Measurements from ENCODE around the gene ZNF615.
A peak's percentile ranks its signal among the peaks of the same experiment; 100 is the strongest.
"Not testable (repeated sequence)": the region's sequence is repeated elsewhere in the genome, so short reads cannot be mapped to it uniquely, and the experiment has no call there.

The ZNF615 gene

DNA sequence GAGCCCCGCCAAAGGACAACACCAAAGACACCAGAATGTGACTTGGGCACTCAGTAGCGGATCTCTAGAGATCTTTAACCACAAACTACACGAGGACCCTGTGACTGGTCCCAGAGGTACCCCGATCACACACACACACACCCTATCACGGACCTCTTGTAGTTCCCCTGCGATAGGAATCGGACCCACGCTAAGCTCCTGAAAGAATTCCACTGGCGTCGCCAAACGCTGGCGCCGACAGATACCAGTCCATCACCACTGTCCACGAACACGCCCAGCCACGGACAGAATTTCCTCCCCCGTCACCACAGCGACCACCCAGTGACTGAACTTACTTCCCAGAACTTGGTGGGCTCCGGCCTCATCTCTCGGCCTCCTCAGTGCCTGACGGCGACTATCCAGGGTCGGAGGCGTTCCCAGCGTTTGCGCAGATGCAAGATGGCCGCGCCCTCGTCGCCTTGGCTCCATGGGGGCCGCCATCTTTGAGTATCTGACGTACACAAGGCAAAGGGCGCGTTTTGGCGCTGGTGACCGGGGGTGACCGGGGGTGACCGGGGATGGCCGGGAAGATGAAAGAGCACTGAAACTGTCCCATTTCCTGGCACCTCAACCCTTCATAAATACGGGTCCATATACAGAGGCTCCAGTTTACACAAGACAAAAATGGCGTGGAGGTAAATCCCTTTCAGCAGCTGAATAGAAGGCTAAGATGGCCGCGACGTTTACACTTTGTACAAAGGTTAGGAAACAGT, at the start of gene ZNF615:
Gene ZNF615 (minus strand): TSS at position 406 of the 752 bp plus-strand sequence. CDS start 4,500 bp downstream, outside the sequence.
- DNase-seq (ENCODE audit: low spot score): peak; percentile 94

DNA sequence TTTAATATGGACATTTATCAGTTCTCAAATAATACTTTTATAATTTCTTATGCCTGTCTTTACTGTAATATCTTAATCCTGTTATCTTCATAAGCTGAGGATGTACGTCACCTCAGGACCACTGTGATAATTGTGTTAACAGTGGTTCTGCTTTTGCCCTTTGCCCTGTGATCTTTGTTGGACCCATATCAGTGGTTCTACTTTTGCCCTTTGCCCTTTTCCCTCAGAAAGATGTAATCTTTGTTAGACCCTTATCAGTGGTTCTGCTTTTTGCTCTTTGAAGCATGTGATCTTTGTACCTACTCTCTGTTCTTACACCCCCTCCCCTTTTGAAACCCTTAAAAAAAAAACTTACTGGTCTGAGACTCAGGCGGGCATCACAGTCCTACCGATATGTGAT, 48.5 kb upstream of the ZNF615 start:
- not testable (repeated sequence) for DNase-seq (ENCODE audit: low spot score)

DNA sequence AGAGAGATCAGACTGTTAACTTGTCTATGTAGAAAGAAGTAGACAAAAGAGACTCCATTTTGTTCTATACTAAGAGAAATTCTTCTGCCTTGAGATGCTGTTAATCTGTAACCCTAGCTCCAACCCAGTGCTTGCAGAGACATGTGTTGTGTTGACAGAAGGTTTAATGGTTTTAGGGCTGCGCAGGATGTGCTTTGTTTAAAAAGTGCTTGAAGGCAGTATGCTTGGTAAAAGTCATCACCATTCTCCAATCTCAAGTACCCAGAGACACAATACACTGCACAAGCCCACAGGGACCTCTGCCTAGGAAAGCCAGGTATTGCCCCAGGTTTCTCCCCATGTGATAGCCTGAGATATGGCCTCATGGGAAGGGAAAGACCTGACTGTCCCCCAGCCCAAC, 43.7 kb upstream of the ZNF615 start:
- not testable (repeated sequence) for DNase-seq (ENCODE audit: low spot score)

DNA sequence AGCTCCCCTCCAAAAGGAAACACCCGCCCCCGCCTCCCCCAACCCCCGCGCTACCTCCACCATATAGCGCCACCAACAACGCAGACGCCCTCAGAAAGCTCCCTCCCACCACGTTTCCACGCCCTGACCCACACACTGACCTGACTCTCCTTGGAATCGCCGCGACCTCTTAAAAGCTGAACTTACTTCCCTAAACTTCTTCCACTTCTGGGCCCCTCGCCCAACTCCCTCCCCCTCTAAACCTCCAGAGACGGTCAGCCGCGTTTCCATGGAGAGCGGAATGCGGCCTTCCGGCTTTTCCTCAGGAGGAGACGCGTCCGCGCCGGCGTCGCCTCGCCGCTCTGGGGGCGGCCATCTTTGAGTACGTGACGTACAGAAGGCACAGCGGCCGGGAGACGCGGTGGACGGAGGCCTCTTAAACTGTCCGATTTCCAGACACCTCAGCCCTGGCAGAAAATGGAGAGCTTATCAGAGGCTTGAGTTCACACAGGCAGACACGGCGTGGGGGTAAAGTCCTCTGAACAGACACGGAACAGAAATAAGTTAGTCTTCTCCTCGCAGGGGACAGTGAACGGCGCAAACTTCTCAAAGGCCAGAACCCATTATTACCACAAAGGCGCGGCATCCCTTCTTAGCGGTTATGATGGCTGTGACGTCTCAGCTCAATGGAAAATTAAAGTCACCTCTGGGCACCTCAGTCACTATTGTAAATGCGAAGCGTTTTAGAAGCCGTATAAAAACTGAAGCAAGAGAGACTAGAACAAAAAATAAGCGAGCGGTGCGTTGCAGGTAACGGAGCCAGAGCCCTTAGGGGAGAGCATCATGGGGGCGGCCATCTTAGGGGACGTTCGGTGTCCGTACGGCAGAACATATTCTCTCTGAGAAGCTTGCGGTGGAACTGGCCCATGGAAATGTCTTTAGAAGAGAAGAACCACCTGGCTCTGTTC, 40.8 kb upstream of the ZNF615 start, which contains the start of gene ZNF432:
Gene ZNF432 (minus strand): TSS at position 284 of the 947 bp plus-strand sequence. CDS start 1,970 bp downstream, outside the sequence.
- DNase-seq (ENCODE audit: low spot score): peak; percentile 95

- no peak for DNase-seq (ENCODE audit: low spot score)
Measured at GRCh38 chr19:52039169-52039568, 31.2 kb upstream of the ZNF615 start.

GRCh38 chr19:52034051-52034728, 26.2 kb upstream of the ZNF615 start:
- no peak for DNase-seq (ENCODE audit: low spot score)

DNA sequence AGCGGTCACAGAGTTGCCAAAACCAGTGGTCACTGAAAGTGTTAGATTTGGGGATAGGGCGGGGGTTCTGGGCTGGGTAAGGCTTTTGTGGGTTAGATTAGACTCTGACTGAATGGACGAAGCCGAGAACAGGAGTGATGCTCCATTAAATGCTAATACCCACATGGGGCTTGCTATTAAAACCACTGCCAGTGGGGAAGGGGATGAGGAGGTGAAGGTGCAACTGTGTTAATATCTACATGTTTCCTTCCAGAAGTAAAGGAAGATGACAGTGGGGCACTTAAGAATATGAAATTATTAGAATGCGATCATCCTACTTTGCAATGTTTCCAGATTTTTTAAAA, 20.7 kb upstream of the ZNF615 start:
- no peak for DNase-seq (ENCODE audit: low spot score)

DNA sequence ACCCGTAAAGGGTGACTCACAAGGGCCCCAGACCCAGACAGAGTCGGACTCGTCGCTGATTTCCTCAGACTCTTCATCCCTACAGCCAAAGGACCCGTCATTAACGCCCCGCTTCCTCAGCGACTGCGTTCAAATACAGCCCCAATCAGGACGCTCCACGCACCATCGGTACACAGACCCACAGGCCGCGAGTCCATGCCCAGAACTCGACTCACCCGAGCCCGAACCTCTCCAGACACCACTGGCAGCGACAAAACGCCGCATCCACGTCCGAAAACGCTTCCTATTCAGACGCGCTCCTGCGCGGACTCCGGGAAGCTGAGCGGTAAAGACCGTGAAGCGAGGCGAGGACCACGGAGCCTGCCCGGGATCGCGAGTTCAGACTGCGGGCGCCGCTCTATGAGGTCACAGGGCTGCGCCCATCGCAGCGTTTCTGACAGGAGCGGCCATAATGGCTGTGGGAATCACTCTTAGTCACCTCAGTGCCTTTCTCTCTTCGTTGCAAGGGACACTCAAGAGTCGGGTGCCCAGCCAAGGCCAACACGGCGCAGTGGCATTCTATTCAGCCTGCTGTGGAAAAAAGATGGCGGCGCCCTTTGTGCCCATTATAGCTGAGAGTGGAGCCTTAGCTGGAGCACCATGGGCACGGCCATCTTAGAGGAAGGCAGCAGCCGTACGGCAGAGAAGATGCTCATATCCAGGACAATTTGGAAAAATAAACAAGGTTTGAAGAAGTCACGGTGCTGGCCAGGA, 20.2 kb upstream of the ZNF615 start, which contains the start of gene ZNF614:
Gene ZNF614 (minus strand): TSS at position 353 of the 753 bp plus-strand sequence. CDS start 2,634 bp downstream, outside the sequence.
- DNase-seq (ENCODE audit: low spot score): peak; percentile 91

DNA sequence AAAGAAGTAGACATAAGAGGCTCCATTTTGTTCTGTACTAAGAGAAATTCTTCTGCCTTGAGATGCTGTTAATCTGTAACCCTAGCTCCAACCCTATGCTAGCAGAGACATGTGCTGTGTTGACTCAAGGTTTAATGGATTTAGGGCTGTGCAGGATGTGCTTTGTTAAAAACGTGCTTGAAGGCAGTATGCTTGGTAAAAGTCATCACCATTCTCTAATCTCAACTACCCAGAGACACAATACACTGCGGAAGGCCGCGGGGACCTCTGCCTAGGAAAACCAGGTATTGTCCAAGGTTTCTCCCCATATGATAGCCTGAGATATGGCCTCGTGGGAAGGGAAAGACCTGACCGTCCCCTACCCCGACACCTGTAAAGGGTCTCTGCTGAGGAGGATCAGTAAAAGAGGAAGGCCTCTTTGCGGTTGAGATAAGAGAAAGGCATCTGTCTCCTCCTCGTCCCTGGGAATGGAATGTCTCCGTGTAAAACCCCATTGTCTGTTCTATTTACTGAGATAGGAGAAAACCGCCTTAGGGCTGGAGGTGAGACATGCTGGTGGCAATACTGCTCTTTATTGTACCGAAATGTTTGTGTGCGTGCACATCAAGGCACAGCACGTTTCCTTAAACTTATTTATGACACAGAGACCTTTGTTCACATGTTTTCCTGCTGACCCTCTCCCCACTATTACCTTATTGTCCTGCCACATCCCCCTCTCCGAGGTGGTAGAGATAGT, 18.4 kb upstream of the ZNF615 start:
- DNase-seq (ENCODE audit: low spot score): not testable (repeated sequence)

- DNase-seq (ENCODE audit: low spot score): not testable (repeated sequence)
Measured at GRCh38 chr19:52024478-52024877, 16.5 kb upstream of the ZNF615 start.

GRCh38 chr19:52022193-52022592, 14.2 kb upstream of the ZNF615 start:
- no peak for DNase-seq (ENCODE audit: low spot score)

GRCh38 chr19:52020506-52020905, 12.5 kb upstream of the ZNF615 start:
- DNase-seq (ENCODE audit: low spot score): no peak

DNA sequence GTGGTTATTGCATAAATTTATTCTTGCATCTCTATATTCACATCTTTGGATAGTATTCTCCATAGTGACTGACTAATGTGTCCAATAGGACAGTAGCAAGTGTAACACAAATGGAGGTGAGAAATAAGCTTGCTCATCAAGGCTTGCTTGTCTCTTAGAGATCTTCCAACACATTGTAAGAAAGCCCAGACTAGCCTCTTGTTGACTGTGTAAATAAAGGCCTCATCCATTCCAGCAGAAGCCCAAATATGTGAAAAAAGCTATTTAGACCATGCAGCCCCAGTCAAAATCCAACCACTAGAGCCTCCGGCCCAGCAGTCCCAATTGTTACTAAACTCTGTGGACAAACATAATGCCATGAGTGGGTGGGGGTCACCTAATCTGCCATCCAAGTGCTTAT, 2.7 kb upstream of the ZNF615 start:
- no peak for DNase-seq (ENCODE audit: low spot score)

GRCh38 chr19:52007451-52007805, 583 bp downstream of the ZNF615 start:
- peak; percentile 58 for DNase-seq (ENCODE audit: low spot score)

GRCh38 chr19:51994048-51994644, 13.9 kb downstream of the ZNF615 start:
- DNase-seq (ENCODE audit: low spot score): no peak

DNA sequence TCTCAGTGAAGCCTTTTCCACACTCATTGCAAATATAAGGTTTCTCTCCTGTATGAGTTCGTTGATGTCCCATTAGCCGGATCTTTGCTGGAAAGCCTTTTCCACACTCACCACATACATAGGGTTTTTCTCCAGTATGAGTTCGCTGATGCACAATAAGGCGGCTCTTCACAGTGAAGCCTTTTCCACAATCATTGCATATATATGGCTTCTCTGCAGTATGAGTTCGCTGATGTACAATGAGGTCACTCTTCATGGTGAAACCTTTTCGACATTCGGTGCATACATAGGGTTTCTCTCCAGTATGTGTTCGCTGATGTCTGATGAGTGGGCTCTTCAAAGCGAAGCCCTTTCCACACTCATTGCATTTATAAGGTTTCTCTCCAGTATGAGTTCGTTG, 14.6 kb downstream of the ZNF615 start:
- no peak for DNase-seq (ENCODE audit: low spot score)

- peak; percentile 77 for DNase-seq (ENCODE audit: low spot score)
Measured at GRCh38 chr19:51986309-51987291, 21.4 kb downstream of the ZNF615 start, which contains the start of gene ZNF350. ZNF350 (minus strand) TSS chr19:51986840; CDS start chr19:51974360, 12,480 bp downstream.

DNA sequence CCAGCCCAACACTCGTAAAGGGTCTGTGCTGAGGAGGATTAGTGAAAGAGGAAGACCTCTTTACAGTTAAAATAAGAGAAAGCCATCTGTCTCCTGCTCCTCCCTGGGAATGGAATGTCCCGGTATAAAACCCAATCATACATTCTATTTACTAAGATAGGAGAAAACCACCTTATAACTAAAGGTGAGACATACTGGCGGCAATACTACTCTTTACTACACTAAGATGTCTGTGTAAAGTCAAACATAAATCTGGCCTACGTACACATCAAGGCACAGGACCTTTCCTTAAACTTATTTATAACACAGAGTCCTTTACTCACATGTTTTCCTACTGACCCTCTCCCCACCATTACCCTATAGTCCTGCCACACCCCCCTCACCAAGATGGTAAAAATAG, 24.6 kb downstream of the ZNF615 start:
- DNase-seq (ENCODE audit: low spot score): no peak

GRCh38 chr19:51980926-51981325, 27.1 kb downstream of the ZNF615 start:
- not testable (repeated sequence) for DNase-seq (ENCODE audit: low spot score)
